SK-N-SH (cell line): ENCODE results near the gene MANSC1.

Source experiments
- CHD2 ChIP-seq: fragments of 150-350 bp; IDR thresholded peaks from 2 replicates; pipeline ENCODE4 v1.6.1; 2018; ENCODE audit warnings: low read length; ENCODE audit not compliant: partially characterized antibody
- FOXM1 ChIP-seq: IDR thresholded peaks from 2 replicates; pipeline ENCODE4 v1.4.0; 2012; ENCODE audit warnings: low read depth, mild to moderate bottlenecking
- RFX5 ChIP-seq: IDR thresholded peaks from 2 replicates; pipeline ENCODE4 v1.6.1; 2012; ENCODE audit warnings: mild to moderate bottlenecking, improper control_type of control experiment, low read length
- TAF1 ChIP-seq: IDR thresholded peaks from 2 replicates; pipeline ENCODE4 v1.6.1; 2012; ENCODE audit warnings: low read depth, mild to moderate bottlenecking, low read length, moderate library complexity, borderline replicate concordance

DNA sequence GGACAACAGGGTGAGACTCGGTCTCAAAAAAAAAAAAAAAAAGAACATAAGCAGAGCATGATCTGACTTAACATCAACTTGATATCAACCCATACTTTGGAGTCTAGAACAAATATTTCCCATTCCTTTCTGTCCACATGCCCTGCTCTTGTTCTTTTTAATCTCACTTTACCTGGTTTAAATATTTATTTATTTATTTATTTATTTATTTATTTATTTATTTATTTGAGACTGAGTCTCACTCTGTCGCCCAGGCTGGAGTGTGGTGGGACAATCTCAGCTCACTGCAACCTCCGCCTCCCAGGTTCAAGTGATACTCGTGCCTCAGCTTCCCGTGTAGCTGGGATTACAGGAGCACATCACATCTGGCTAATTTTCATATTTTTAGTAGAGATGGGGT is 63.6 kb downstream of the MANSC1 start:
- no peak for TF ChIP-seq RFX5
- TF ChIP-seq CHD2, result no peak
- TF ChIP-seq FOXM1, result no peak
- TF ChIP-seq TAF1, result no peak
